NOMO-1 (cell line): ENCODE measurements around the gene CFAP46.
A peak's percentile ranks its signal among the peaks of the same experiment; 100 is the strongest.
"Not testable (repeated sequence)": the region's sequence is repeated elsewhere in the genome, so short reads cannot be mapped to it uniquely, and the experiment has no call there.

Experiments used
- DNase-seq, 2 experiments: peaks; one replicate each; lab custom pipeline; 2025; ENCODE audit not compliant: unreplicated experiment in 2 of 2; lab: John Stamatoyannopoulos, UW

Gene CFAP46

DNA sequence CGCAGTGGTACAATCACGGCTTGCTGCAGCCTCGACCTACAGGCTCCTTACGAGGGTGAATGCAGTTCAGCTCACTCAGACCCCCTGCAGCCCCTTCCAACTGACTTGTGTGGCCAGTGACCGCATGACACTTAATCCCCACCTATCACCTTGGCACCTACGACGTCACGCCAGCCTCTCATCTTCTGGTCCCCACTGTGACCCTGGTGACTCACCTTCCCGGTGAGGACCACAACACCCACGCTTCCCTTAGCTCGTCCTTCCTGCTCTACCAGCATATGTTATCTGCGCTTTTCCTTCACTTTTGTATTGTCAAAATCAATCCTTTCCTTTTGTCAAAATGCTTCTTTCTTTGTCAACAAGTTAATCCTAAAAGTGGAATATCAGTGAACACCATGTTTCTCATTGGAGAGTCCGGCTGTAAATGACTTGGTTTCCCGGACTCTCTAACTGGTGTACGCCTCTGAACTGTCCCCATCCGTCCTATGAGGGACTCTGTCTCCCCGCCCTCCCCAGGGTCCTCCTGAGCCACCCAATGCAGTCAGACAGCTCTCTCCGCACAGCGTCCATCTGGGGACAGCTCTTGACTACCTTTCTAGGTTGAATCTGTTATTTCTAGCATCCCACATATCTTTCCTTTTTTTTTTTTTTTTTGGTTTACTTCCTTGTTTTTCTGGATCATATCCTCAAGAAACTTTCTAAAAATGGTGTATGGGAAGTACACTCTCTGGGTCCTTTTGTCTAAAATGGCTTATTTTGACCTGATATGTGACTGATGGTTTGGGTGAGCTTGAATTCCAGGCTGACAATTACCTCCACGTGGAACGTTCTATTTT, 37.3 kb downstream of the CFAP46 start:
- DNase-seq = no peak

DNA sequence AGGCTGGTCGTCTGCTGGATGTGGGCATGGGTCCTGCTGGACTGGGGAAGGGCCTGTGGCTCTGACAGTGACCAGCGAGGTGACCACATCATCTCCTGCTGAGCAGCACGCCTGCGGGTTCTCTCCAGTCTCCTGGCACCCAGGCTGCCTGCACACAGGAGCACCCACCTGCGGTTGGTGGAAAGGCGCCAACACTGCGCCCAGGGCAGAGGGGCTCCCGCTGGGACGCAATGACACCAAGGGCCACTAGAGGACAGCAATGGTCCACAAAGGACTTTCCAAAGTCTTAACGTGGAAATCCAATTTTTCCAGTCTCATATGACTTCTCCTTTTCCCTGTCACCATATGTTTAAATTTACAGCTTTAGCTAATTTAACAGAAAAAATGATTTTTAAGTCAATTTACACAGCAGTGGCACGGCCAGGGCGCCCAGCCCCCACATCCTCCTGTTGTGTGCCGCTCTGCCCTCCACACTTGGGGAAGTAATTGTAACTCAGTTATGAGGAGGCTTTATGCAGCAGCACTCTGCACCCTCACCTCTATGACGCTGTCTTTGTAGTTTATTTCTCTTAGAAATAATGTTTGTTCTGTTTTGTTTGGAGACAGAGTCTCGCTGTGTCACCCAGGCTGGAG, 38.1 kb downstream of the CFAP46 start:
- DNase-seq = peak in 1 of 2 experiments; percentile 16

- not testable (repeated sequence) for DNase-seq
Observed at GRCh38 chr10:132902656-132903575, 39.5 kb downstream of the CFAP46 start.

- no peak for DNase-seq
Observed at GRCh38 chr10:132901351-132901750, 41.0 kb downstream of the CFAP46 start.

DNA sequence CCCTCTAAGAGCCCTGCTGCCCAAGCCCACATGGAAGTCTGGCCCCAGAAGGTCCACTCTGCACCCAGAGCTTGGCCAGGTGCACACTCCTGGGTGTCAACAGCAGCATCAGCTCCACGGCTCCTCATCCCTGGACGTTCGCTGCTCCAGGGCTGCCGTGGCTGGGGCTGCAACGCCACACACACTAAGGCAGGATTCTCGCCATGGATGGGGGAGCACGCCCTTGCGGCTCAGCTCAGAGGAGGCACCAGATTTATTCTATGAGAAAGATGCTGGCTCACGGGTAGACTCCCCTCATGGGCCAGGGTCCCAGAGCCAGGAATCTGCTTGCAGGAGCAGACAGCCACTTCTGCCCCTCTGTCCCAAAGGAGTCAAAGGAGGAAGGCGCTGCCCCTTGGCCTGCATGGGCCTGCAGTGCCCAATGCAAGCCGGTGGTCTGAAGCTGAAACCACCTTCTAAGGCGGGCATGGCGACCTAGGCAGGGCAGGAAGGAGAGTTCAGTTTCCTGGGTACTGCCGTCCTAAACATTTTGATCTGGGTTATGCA, 42.1 kb downstream of the CFAP46 start:
- DNase-seq = no peak

- DNase-seq = no peak
Observed at GRCh38 chr10:132899751-132900065, 42.7 kb downstream of the CFAP46 start.

DNA sequence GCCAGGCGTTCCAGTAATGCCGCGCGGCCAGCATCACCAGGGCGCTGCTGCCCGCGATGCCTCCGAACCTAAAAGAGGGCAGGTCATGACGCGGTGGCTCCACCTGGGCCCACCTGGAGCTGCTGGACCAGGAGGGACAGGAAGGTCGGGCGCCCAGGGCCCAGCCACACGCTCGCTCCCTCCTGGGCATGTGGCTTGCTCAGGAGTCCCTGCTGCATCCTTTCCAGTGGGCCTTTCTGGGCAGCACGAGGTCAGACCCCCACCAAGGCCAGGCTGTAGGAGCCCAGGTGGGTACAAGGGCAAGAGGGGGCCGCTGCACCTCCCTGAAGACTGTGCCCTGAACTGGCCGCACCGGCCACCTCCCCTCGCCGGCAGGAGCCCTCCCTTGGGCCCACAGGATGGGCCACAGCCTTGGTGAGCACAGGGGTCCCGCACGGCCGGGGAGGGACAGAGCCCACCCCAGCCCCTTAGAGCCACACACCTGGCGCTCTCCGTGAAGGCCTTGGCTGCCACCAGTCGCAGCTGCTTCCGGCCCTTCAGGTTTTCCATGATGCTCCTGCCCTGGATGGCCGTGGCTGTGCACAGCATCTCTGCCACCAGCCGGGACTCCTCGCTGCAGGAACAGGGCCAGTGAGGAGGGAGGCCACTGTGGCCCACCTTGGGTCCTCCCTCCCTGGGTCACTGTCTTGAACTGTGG, 43.2 kb downstream of the CFAP46 start:
- DNase-seq = no peak

- DNase-seq = no peak
Observed at GRCh38 chr10:132898391-132899053, 43.8 kb downstream of the CFAP46 start.

DNA sequence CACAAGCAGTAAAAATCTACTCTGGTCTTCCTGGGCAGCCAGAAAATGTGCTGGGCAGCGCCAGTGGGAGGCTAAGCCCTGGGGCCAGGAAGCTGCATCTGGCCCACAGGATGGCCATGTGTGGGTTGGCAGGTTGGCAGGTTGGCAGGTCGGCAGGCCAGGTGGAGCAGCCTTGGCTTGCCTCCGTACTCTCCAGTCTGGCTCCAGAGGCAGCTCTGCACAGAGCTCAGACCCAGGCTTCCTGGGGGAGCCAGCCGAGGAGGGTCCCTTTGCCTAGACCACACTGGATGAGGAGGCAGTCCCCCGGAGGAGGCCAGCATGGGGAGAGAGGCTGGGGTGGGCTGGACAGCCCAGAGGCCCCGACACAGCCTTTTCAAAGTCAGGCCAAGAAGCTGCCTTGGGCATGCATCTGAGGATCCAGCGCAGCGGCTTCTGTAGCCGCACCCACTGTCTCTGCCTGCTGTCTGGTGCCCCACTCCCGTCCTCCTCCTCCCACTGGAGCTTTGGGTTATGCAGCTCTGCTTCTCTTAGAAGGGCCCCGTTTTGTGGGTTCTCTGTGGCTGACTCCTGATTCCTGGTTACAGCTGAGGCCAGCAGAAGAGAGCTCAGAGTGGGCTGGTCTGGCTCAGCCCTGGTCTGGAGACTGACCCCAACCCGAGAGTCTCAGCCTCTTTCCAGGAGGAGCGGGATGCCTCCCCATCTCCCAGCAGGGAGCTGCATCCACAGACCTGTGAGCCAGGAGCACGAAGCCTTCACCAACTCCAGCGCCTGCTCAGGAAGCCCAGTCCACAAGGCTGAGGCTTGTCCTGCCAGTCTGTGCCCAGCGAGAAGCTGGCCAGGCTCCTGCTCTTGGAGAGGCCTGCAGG, 44.6 kb downstream of the CFAP46 start:
- no peak for DNase-seq

- DNase-seq = not testable (repeated sequence)
Observed at GRCh38 chr10:132893786-132894185, 48.6 kb downstream of the CFAP46 start.

- DNase-seq = no peak
Observed at GRCh38 chr10:132893090-132893489, 49.3 kb downstream of the CFAP46 start.

DNA sequence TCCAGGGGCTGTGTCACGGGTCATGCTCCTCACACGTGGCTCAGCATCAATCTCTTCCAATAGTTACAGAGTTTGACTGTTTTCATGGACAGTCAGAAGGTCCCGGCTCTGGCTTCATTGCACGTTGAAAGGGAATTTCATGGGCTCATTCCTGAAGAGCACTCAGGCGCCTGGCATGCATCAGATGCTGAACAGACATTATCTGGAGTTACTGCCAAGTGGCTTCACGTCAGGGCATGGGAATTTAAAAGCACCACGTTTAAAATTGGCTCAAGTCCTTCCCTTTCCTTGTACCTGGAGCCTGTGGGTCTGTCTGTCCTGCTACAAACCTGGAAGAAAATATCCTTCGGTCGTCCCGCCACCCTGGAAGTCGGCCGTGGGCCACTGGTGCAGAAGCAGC, 50.4 kb downstream of the CFAP46 start:
- DNase-seq = no peak

GRCh38 chr10:132891368-132891767, 51.0 kb downstream of the CFAP46 start:
- DNase-seq = no peak

- no peak for DNase-seq
Observed at GRCh38 chr10:132890301-132890700, 52.1 kb downstream of the CFAP46 start.

DNA sequence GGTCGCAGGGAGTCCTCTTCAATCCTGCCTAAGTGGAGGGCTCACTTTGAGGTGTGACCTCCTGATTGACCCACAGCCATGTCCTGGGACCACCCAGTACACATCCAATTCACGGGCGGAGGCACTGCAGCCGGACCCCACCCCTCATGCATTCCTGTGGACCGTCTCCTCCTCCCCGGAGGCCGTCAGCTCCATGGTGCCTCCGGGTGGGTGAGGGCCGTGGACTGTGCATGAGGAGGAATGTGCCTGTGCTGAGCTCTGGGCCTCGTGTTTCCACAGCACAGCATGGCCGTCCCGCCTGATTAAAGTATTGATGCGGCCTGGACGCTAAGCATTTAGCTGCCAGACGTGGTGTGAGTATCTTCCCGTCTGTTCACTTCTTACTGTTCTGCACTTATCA, 52.8 kb downstream of the CFAP46 start:
- DNase-seq = no peak

DNA sequence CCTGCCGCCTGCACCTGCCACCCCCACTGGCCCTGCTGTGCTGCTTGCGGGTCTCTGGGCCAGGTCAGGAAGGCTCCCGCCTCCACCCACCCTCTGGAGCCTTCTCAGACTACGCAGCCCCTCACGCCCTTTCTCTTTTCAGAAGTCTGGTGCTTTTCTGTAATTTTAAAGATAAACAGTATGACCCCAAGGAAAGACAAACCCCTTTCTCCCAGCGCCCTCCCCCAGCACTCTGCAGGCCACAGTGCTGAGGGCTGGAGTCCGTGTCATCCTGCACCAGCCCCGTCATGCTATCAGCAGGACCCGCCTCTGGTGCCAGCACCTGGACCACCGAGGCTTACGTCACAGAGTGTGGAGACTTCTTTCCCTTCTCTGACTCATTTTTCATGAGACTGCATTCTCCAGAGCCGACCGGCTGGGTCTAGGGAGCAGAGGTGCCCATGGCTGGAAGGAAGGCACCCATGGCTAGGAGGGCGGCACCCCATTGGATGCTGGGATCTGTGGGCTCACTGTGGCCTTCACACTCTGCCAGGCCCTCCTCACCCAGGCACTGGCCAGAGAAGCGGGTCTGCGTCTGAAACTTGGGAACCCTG, 53.4 kb downstream of the CFAP46 start:
- DNase-seq = no peak

DNA sequence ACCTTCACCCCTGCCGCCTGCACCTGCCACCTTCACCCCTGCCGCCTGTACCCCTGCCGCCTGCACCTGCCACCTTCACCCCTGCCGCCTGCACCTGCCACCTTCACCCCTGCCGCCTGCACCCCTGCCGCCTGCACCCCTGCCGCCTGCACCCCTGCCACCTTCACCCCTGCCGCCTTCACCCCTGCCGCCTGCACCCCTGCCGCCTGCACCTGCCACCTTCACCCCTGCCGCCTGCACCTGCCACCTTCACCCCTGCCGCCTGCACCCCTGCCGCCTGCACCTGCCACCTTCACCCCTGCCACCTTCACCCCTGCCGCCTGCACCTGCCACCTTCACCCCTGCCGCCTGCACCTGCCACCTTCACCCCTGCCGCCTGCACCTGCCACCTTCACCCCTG, 53.9 kb downstream of the CFAP46 start:
- DNase-seq = not testable (repeated sequence)

- no peak for DNase-seq
Observed at GRCh38 chr10:132886211-132887099, 55.9 kb downstream of the CFAP46 start.
